ENCODE measurements around the gene ADK.

The ADK gene

DNA sequence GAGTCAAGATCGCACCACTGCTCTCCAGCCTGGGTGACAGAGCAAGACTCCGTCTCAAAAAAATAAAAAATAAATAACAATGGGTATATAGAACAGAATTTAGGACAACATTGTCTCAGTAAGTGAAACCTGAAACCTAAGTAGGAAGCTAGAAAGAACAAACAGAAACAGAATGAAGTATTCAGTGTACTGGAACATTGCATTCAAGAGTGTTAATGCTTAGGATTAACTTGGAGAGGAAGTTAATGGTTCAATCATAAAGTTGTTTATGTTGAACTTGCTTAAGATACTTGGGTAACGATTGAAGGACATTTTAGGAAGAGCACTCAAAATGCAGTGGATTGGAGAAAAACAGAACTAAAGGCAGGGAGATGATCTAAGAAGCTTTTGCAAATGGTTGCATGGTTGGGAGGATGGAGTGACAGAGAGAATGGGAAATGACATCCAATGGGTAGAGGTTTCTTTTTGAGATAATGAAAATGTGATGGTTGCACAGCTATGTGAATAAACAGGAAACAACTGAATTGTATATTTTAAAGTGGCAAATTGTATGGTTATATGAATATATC, 233.7 kb downstream of the ADK start:
- no peak overlapping the region for H3K4me3 ChIP-seq (ENCODE audit: low read depth, low read length)
- no peak overlapping the region for H3K27ac ChIP-seq
- no peak overlapping the region for H3K4me2 ChIP-seq (ENCODE audit: low read length)
- no peak overlapping the region for H2AFZ ChIP-seq
- H3K36me3 ChIP-seq (ENCODE audit: control insufficient read depth, insufficient read depth, low read length): no peaks in the 10 kb centered on the region
- no peaks in the 10 kb centered on the region for H3K79me2 ChIP-seq
- H3K27me3 ChIP-seq (ENCODE audit: control insufficient read depth, insufficient read depth, low read length): no peaks in the 10 kb centered on the region
- H3K9me3 ChIP-seq (ENCODE audit: control insufficient read depth, low read length): no peaks in the 10 kb centered on the region
- H3K9ac ChIP-seq: no peak overlapping the region
- no peak for TF ChIP-seq CTCF (IDR thresholded peaks at IDR 0.05)
- no peaks in the 10 kb centered on the region for H3K4me1 ChIP-seq

DNA sequence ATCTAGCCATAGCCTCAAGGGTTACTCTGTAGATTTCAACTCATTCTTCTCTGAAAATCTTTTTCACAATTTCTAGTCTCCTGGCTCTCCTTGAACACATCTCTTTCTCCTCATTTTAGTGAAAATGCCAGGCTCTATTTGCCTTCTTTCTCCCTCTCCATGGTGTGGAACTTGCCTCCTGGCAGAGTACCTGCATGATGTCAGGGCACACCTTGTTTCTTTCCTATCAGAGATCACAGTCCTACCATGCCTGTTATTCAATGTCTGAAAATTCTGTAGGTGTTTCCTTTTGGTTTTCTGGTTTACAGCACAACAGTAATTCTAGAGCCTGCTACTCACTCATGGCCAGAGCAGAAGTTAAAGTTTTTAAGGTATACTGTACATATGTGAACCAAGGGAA, 237.8 kb downstream of the ADK start:
- H3K4me2 ChIP-seq (ENCODE audit: low read length): no peak overlapping the region
- TF ChIP-seq CTCF (IDR thresholded peaks at IDR 0.05): no peak

DNA sequence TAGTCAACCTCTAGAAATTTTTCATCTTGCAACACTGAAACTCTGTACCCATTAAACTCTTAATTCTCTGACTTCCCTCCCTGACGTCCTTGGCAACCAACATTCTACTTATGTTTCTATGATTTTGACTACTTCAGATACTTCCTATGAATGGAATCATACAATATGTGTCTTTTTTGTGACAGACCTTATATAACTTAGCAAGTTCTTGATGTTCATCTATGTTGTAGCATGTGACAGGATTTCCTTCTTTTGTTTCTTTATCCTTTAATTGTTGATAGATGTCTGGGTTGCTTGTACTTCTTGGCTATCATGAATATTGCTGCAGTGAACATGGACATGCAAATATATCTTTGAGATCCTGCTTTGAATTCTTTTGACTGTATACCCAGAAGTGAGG, 240.8 kb downstream of the ADK start:
- H3K4me3 ChIP-seq (ENCODE audit: low read depth, low read length): no peak overlapping the region
- H3K36me3 ChIP-seq (ENCODE audit: control insufficient read depth, insufficient read depth, low read length): no peaks in the 10 kb centered on the region
- H3K9me3 ChIP-seq (ENCODE audit: control insufficient read depth, low read length): no peaks in the 10 kb centered on the region
- H3K79me2 ChIP-seq: no peaks in the 10 kb centered on the region
- H3K27me3 ChIP-seq (ENCODE audit: control insufficient read depth, insufficient read depth, low read length): no peaks in the 10 kb centered on the region
- no peak overlapping the region for H3K4me2 ChIP-seq (ENCODE audit: low read length)
- no peak for TF ChIP-seq CTCF (IDR thresholded peaks at IDR 0.05)
- H2AFZ ChIP-seq: no peak overlapping the region
- H3K27ac ChIP-seq: no peak overlapping the region
- H3K9ac ChIP-seq: no peak overlapping the region
- no peaks in the 10 kb centered on the region for H3K4me1 ChIP-seq

More for the DNA sequence above, 237.8 kb downstream of the ADK start:
- H3K4me1 ChIP-seq: no peaks in the 10 kb centered on the region
- H3K9ac ChIP-seq: no peak overlapping the region
- H3K9me3 ChIP-seq (ENCODE audit: control insufficient read depth, low read length): no peaks in the 10 kb centered on the region
- no peak overlapping the region for H2AFZ ChIP-seq
- no peak overlapping the region for H3K27ac ChIP-seq
- H3K27me3 ChIP-seq (ENCODE audit: control insufficient read depth, insufficient read depth, low read length): no peaks in the 10 kb centered on the region
- no peaks in the 10 kb centered on the region for H3K36me3 ChIP-seq (ENCODE audit: control insufficient read depth, insufficient read depth, low read length)
- H3K4me3 ChIP-seq (ENCODE audit: low read depth, low read length): no peak overlapping the region
- no peaks in the 10 kb centered on the region for H3K79me2 ChIP-seq

GRCh38 chr10:74394416-74394969, 243.5 kb downstream of the ADK start:
- H3K4me3 ChIP-seq (ENCODE audit: low read depth, low read length): no peak overlapping the region
- H3K9me3 ChIP-seq (ENCODE audit: control insufficient read depth, low read length): no peaks in the 10 kb centered on the region
- no peak overlapping the region for H3K4me2 ChIP-seq (ENCODE audit: low read length)
- no peaks in the 10 kb centered on the region for H3K36me3 ChIP-seq (ENCODE audit: control insufficient read depth, insufficient read depth, low read length)
- H3K27me3 ChIP-seq (ENCODE audit: control insufficient read depth, insufficient read depth, low read length): no peaks in the 10 kb centered on the region
- H3K4me1 ChIP-seq: no peaks in the 10 kb centered on the region
- no peaks in the 10 kb centered on the region for H3K79me2 ChIP-seq
- no peak overlapping the region for H2AFZ ChIP-seq
- no peak for TF ChIP-seq CTCF (IDR thresholded peaks at IDR 0.05)
- no peak overlapping the region for H3K27ac ChIP-seq
- H3K9ac ChIP-seq: no peak overlapping the region

- Histone ChIP-seq H3K36me3 (ENCODE audit: control insufficient read depth, insufficient read depth, low read length) (no peaks in the 10 kb centered on the region), H3K4me3 (ENCODE audit: low read depth, low read length) (no peak overlapping the region), H3K9ac (no peak overlapping the region), H2AFZ (no peak overlapping the region), H3K4me2 (ENCODE audit: low read length) (no peak overlapping the region), H3K4me1 (no peaks in the 10 kb centered on the region), H3K27ac (no peak overlapping the region), H3K27me3 (ENCODE audit: control insufficient read depth, insufficient read depth, low read length) (no peaks in the 10 kb centered on the region), H3K9me3 (ENCODE audit: control insufficient read depth, low read length) (no peaks in the 10 kb centered on the region), H3K79me2 (no peaks in the 10 kb centered on the region)
- no peak for TF ChIP-seq CTCF (IDR thresholded peaks at IDR 0.05)
Observed at GRCh38 chr10:74400186-74400585, 249.2 kb downstream of the ADK start.

Data from parathyroid adenoma (tissue), 2 donors.